Esophagus squamous epithelium (tissue), 4 donors: ENCODE data around the gene AHCTF1.

Experiments
- POLR2A ChIP-seq, 4 donors: fragments of 450-650 bp; IDR thresholded peaks; one replicate each; pipeline ENCODE4 v1.6.1; 2017; ENCODE audit warnings: antibody characterized with exemption in 4 of 4, mild to moderate bottlenecking in 4 of 4, moderate library complexity in 3 of 4
- TF ChIP-seq, protein P1 (sequence below), 6 experiments: fragments of 450-650 bp in 4 of 6; fragments of 200-600 bp in 2 of 6; sonication (generic) in 2 of 6; IDR thresholded peaks; one replicate each; pipeline ENCODE4 v1.5.1; 2016 to 2019; ENCODE audit warnings: antibody characterized with exemption in 6 of 6, mild to moderate bottlenecking in 4 of 6, moderate library complexity in 4 of 6

GRCh38 chr1:246843876-246844275 lies 87.9 kb downstream of the AHCTF1 start:
- TF ChIP-seq, protein P1, sequence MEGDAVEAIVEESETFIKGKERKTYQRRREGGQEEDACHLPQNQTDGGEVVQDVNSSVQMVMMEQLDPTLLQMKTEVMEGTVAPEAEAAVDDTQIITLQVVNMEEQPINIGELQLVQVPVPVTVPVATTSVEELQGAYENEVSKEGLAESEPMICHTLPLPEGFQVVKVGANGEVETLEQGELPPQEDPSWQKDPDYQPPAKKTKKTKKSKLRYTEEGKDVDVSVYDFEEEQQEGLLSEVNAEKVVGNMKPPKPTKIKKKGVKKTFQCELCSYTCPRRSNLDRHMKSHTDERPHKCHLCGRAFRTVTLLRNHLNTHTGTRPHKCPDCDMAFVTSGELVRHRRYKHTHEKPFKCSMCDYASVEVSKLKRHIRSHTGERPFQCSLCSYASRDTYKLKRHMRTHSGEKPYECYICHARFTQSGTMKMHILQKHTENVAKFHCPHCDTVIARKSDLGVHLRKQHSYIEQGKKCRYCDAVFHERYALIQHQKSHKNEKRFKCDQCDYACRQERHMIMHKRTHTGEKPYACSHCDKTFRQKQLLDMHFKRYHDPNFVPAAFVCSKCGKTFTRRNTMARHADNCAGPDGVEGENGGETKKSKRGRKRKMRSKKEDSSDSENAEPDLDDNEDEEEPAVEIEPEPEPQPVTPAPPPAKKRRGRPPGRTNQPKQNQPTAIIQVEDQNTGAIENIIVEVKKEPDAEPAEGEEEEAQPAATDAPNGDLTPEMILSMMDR (IDR thresholded peaks at IDR 0.05) = no peak
- TF ChIP-seq POLR2A (IDR thresholded peaks at IDR 0.05) = no peak
